ENCODE results near the gene RGS6.

RGS6 gene

GRCh38 chr14:72615451-72616121 is 683.4 kb downstream of the RGS6 start:
- no peak for DNase-seq

Data from NCI-H446 treated with DMSO at 0.1 percent for 48 hours (cell line).